Loucy (cell line): ENCODE data around the gene DSCAML1.

Experiments
- H2AFZ ChIP-seq: fragments of 200-600 bp; sonication (generic); 2 replicates; pipeline ENCODE4 v1.6.0; 2016; ENCODE audit warnings: antibody characterized with exemption, mild to moderate bottlenecking, low read length, moderate library complexity
- H3F3A ChIP-seq: fragments of 200-600 bp; 2 replicates; pipeline ENCODE4 v1.6.0; 2016; ENCODE audit warnings: antibody characterized with exemption, low read depth, mild to moderate bottlenecking
- H3K27me3 ChIP-seq: fragments of 200-600 bp; sonication (generic); 2 replicates; pipeline ENCODE4 v1.6.1; 2014; ENCODE audit warnings: low read length, mild to moderate bottlenecking; ENCODE audit not compliant: insufficient read depth, poor library complexity, severe bottlenecking
- H3K36me3 ChIP-seq: fragments of 200-600 bp; sonication (generic); 2 replicates; pipeline ENCODE4 v1.6.1; 2016; ENCODE audit warnings: low read length; ENCODE audit not compliant: insufficient read depth
- H3K4me1 ChIP-seq: fragments of 200-600 bp; sonication (generic); 2 replicates; pipeline ENCODE4 v1.5.1; 2014; ENCODE audit warnings: low read length, mild to moderate bottlenecking; ENCODE audit not compliant: insufficient read depth, poor library complexity, severe bottlenecking
- H3K4me2 ChIP-seq: fragments of 200-600 bp; sonication (generic); 2 replicates; pipeline ENCODE4 v1.6.0; 2014; ENCODE audit warnings: antibody characterized with exemption, low read length, low read depth, mild to moderate bottlenecking; ENCODE audit not compliant: poor library complexity, severe bottlenecking
- H3K4me3 ChIP-seq: fragments of 200-600 bp; sonication (generic); 2 replicates; pipeline ENCODE4 v1.5.1; 2014; ENCODE audit warnings: low read length, mild to moderate bottlenecking, mixed read lengths; ENCODE audit not compliant: poor library complexity, severe bottlenecking
- H3K79me2 ChIP-seq: fragments of 200-600 bp; sonication (generic); 2 replicates; pipeline ENCODE4 v1.6.1; 2014; ENCODE audit warnings: low read length; ENCODE audit not compliant: insufficient read depth
- H3K9ac ChIP-seq: fragments of 200-600 bp; sonication (generic); 2 replicates; pipeline ENCODE4 v1.6.0; 2014; ENCODE audit warnings: mild to moderate bottlenecking, low read depth, low read length, moderate library complexity; ENCODE audit not compliant: poor library complexity, severe bottlenecking
- H3K9me2 ChIP-seq: fragments of 200-600 bp; sonication (generic); replicated peaks from 2 replicates; pipeline ENCODE4 v1.6.1; 2016; ENCODE audit warnings: low read depth, low read length, mixed read lengths
- H3K9me3 ChIP-seq: fragments of 200-600 bp; sonication (generic); 2 replicates; pipeline ENCODE4 v1.6.1; 2014; ENCODE audit warnings: mild to moderate bottlenecking, antibody characterized with exemption, low read length, low read depth; ENCODE audit not compliant: insufficient read depth
- H4K20me1 ChIP-seq: fragments of 200-600 bp; sonication (generic); 2 replicates; pipeline ENCODE4 v1.6.0; 2014; ENCODE audit warnings: antibody characterized with exemption, low read length, mild to moderate bottlenecking; ENCODE audit not compliant: insufficient read depth, poor library complexity, severe bottlenecking
- EZH2phosphoT487 ChIP-seq: fragments of 200-600 bp; IDR thresholded peaks from 2 replicates; pipeline ENCODE4 v1.6.1; 2018; ENCODE audit warnings: antibody characterized with exemption, mild to moderate bottlenecking, moderate library complexity, borderline replicate concordance
- TF ChIP-seq, protein P1 (sequence below): fragments of 200-600 bp; sonication (generic); conservative IDR thresholded peaks from 2 replicates; pipeline ENCODE4 v1.5.1; 2014; ENCODE audit warnings: mild to moderate bottlenecking, antibody characterized with exemption, low read length

Gene DSCAML1

DNA sequence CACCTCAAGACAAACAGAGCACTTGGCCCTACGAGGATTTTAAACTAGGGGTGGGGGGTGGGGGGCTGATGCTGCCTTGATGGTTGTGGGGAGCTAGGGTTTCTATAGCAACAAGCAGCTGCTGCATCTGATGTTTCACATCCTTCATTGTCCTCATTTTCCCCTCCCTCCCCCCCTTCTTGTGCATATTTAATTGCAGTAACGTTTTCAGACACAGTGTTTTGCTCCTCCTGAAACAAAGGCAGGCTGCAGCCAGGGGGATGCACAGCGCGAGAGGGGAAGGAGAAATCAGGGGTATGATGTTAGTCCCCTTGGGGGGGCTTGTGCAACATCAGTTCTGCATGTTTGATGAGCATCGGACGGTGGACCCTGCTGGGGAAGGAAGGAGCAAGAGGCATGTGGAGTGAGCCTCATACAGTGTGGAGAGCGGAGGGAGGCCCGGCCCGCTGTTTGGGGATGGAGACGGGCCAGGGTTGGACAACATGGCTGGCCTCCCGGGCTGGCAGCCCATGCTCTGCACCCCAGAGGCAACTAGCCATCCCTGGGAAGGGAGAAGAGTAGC is 261.1 kb downstream of the DSCAML1 start:
- no peaks in the 10 kb centered on the region for H3K9me3 ChIP-seq

GRCh38 chr11:117535201-117535849 is 261.7 kb downstream of the DSCAML1 start:
- no peak for TF ChIP-seq EZH2phosphoT487
- TF ChIP-seq, protein P1, sequence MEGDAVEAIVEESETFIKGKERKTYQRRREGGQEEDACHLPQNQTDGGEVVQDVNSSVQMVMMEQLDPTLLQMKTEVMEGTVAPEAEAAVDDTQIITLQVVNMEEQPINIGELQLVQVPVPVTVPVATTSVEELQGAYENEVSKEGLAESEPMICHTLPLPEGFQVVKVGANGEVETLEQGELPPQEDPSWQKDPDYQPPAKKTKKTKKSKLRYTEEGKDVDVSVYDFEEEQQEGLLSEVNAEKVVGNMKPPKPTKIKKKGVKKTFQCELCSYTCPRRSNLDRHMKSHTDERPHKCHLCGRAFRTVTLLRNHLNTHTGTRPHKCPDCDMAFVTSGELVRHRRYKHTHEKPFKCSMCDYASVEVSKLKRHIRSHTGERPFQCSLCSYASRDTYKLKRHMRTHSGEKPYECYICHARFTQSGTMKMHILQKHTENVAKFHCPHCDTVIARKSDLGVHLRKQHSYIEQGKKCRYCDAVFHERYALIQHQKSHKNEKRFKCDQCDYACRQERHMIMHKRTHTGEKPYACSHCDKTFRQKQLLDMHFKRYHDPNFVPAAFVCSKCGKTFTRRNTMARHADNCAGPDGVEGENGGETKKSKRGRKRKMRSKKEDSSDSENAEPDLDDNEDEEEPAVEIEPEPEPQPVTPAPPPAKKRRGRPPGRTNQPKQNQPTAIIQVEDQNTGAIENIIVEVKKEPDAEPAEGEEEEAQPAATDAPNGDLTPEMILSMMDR, result no peak
- H3K4me1 ChIP-seq, result no peaks in the 10 kb centered on the region
- H4K20me1 ChIP-seq, result no peaks in the 10 kb centered on the region
- no peaks in the 10 kb centered on the region for H3K9me3 ChIP-seq
- no peak overlapping the region for H2AFZ ChIP-seq
- H3K4me2 ChIP-seq, result no peak overlapping the region
- no peaks in the 10 kb centered on the region for H3F3A ChIP-seq
- no peaks in the 10 kb centered on the region for H3K36me3 ChIP-seq
- no peak overlapping the region for H3K4me3 ChIP-seq
- H3K27me3 ChIP-seq, result no peaks in the 10 kb centered on the region
- no peak overlapping the region for H3K9ac ChIP-seq
- no peaks in the 10 kb centered on the region for H3K79me2 ChIP-seq
- no peaks in the 10 kb centered on the region for H3K9me2 ChIP-seq

More for the DNA sequence above, 261.1 kb downstream of the DSCAML1 start:
- H3K4me2 ChIP-seq, result no peak overlapping the region
- H3K9ac ChIP-seq, result no peak overlapping the region
- no peaks in the 10 kb centered on the region for H3K27me3 ChIP-seq
- H3F3A ChIP-seq, result no peaks in the 10 kb centered on the region
- no peak overlapping the region for H3K4me3 ChIP-seq
- no peaks in the 10 kb centered on the region for H3K79me2 ChIP-seq
- TF ChIP-seq EZH2phosphoT487, result no peak
- TF ChIP-seq, protein P1, result no peak
- no peak overlapping the region for H2AFZ ChIP-seq
- no peaks in the 10 kb centered on the region for H3K4me1 ChIP-seq
- H4K20me1 ChIP-seq, result no peaks in the 10 kb centered on the region
- no peaks in the 10 kb centered on the region for H3K36me3 ChIP-seq
- no peaks in the 10 kb centered on the region for H3K9me2 ChIP-seq

DNA sequence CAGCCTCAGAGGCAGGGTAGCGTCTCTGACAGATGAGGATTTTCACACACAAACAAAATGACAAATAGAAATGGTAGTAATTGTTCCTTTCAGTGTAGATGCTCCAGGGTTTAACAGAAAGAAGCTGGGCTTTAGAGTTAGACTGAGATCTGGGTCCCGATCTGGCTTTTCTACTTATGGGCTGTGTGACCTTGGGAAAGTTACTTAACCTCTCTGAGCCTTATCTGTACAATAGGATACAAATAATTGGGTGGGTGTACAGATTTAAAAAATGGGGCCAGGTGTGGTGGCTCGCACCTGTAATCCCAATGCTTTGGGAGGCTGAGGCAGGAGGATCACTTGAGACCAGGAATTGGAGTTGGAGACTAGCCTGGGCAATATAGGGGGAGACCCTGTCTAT is 264.4 kb downstream of the DSCAML1 start:
- H3K27me3 ChIP-seq, result no peaks in the 10 kb centered on the region
- peaks cover 15% of the 10 kb centered on the region for H3K4me1 ChIP-seq
- H4K20me1 ChIP-seq, result no peaks in the 10 kb centered on the region
- no peak for TF ChIP-seq EZH2phosphoT487
- no peaks in the 10 kb centered on the region for H3K36me3 ChIP-seq
- no peaks in the 10 kb centered on the region for H3K9me3 ChIP-seq
- no peaks in the 10 kb centered on the region for H3F3A ChIP-seq
- H2AFZ ChIP-seq, result no peak overlapping the region
- H3K4me3 ChIP-seq, result no peak overlapping the region
- H3K9me2 ChIP-seq, result no peaks in the 10 kb centered on the region
- no peak overlapping the region for H3K4me2 ChIP-seq
- H3K79me2 ChIP-seq, result no peaks in the 10 kb centered on the region
- no peak overlapping the region for H3K9ac ChIP-seq

DNA sequence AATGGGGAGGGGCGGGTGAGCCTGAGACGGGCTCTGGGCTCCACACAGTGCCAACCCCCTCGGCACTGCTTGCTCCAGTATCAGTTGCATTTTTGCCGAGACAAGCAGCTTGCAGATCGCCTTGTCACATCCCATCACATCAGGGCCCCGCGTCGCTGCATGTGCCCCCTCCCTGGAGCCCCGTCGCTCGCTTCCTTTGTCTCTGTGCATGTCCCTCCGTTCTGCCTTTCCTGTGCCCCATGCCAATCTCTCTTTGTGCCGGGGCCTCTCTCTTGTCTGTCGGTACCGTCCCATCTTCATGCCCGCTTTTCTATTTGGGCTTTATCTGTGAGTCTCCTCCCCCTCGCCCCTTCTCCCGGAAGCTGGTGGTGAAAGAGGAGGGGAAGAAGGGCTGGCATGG is 267.2 kb downstream of the DSCAML1 start:
- no peak for TF ChIP-seq EZH2phosphoT487
- TF ChIP-seq, protein P1, result no peak
- Histone ChIP-seq H3K4me3 (no peak overlapping the region), H3K36me3 (no peaks in the 10 kb centered on the region), H3K27me3 (no peaks in the 10 kb centered on the region), H3K4me2 (no peak overlapping the region), H3K9me3 (no peaks in the 10 kb centered on the region), H3K79me2 (no peaks in the 10 kb centered on the region), H4K20me1 (no peaks in the 10 kb centered on the region), H3F3A (no peaks in the 10 kb centered on the region), H2AFZ (no peak overlapping the region), H3K9ac (no peak overlapping the region), H3K4me1 (peaks cover 15% of the 10 kb centered on the region), H3K9me2 (no peaks in the 10 kb centered on the region)
